HCT116 (cell line): ENCODE measurements around the gene TGFBR3. TPM values are rescaled to one million over a fixed set of nuclear protein-coding genes. Genes with fewer than 3 reads are reported as not detected.

Experiments used
- ATAC-seq: fragments of 200-7000 bp; cut with Tn5 transposase; 2 replicates; pipeline ENCODE4 v1.9.1; 2020; ENCODE audit warnings: mild to moderate bottlenecking, moderate library complexity
- BruUV-seq: library from RNA; stranded (reverse); fragments of 400-500 nt; replicated peaks from 2 replicates; lab custom pipeline; 2021; lab: Mats Ljungman, UMichigan
- CTCF ChIA-PET: fragments of 300-600 bp; sonication (Branson Sonifier 250); formaldehyde crosslinking; loops from one replicate; lab custom pipeline; 2021; ENCODE audit warnings: antibody characterized with exemption; lab: Charles Lee
- POLR2A ChIA-PET: fragments of 300-600, 350-600 bp; sonication (Branson Sonifier 250); formaldehyde crosslinking; loops from one replicate; lab custom pipeline; 2021; ENCODE audit warnings: antibody characterized with exemption; lab: Charles Lee
- RAD21 ChIA-PET, 2 experiments: fragments of 300-600 bp; sonication (Branson Sonifier 250); formaldehyde crosslinking; loops; one replicate each; lab custom pipeline; 2023; ENCODE audit warnings: low total read pairs in 2 of 2; ENCODE audit not compliant: uncharacterized antibody in 2 of 2, unreplicated experiment in 2 of 2, low non-redundant PET in 1 of 2; lab: Charles Lee
- DNase-seq: peaks from one replicate; pipeline ENCODE4 v3.0.0-alpha.2; 2010; ENCODE audit warnings: low read depth, low spot score
- H2AFZ ChIP-seq: fragments of 200-600 bp; shearing (Covaris generic), sonication (generic); 2 replicates; pipeline ENCODE4 v1.6.1; 2017; ENCODE audit warnings: low read depth, mixed run types, mixed read lengths, antibody characterized with exemption, low read length; ENCODE audit not compliant: poor library complexity, severe bottlenecking
- H3K27ac ChIP-seq: 2 replicates; pipeline ENCODE4 v1.5.1; 2012; ENCODE audit warnings: low read depth, low read length
- H3K27me3 ChIP-seq: fragments of 200-600 bp; sonication (generic); 2 replicates; pipeline ENCODE4 v1.6.1; 2016; ENCODE audit warnings: mixed run types, low read length, mixed read lengths; ENCODE audit not compliant: insufficient read depth
- H3K36me3 ChIP-seq, 2 experiments: fragments of 200-500 bp in 1 of 2; fragments of 200-600 bp in 1 of 2; sonication (Bioruptor generic) in 1 of 2; sonication (generic) in 1 of 2; 2 replicates each; pipeline versions ENCODE4 v1.5.1 to v1.6.1; 2014 to 2016; ENCODE audit warnings: low read length in 2 of 2, inconsistent platforms in 1 of 2, mixed read lengths in 1 of 2, mixed run types in 1 of 2; ENCODE audit not compliant: insufficient read depth in 2 of 2, control insufficient read depth in 1 of 2
- H3K4me1 ChIP-seq, 2 experiments: fragments of 200-600 bp in 1 of 2; sonication (generic) in 1 of 2; 2 replicates each; pipeline versions ENCODE4 v1.5.1 to v1.6.1; 2012 to 2017; ENCODE audit warnings: low read length in 2 of 2, inconsistent platforms in 1 of 2, mild to moderate bottlenecking in 1 of 2, mixed read lengths in 1 of 2, mixed run types in 1 of 2, moderate library complexity in 1 of 2; ENCODE audit not compliant: insufficient read depth in 2 of 2, control insufficient read depth in 1 of 2
- H3K4me2 ChIP-seq: fragments of 200-600 bp; sonication (generic); 2 replicates; pipeline ENCODE4 v1.6.1; 2017; ENCODE audit warnings: mixed run types, low read length, mixed read lengths
- H3K4me3 ChIP-seq, 2 experiments: fragments of 200-600 bp in 1 of 2; sonication (generic) in 1 of 2; replicated peaks in 1 of 2; 2 replicates each; pipeline ENCODE4 v1.5.1; 2011 to 2016; ENCODE audit warnings: low read length in 2 of 2, control low read depth in 1 of 2, low read depth in 1 of 2, mild to moderate bottlenecking in 1 of 2, mixed read lengths in 1 of 2, mixed run types in 1 of 2
- H3K79me2 ChIP-seq: fragments of 200-600 bp; sonication (generic); 2 replicates; pipeline ENCODE4 v1.6.1; 2017; ENCODE audit warnings: mild to moderate bottlenecking, mixed run types, low read length, moderate library complexity, mixed read lengths; ENCODE audit not compliant: insufficient read depth
- H3K9ac ChIP-seq: fragments of 200-600 bp; sonication (generic); 2 replicates; pipeline ENCODE4 v1.6.1; 2016; ENCODE audit warnings: low read length, mixed read lengths
- H3K9me2 ChIP-seq: fragments of 200-600 bp; sonication (generic), shearing (Covaris generic); 2 replicates; pipeline ENCODE4 v1.6.1; 2017; ENCODE audit warnings: mixed run types, mild to moderate bottlenecking, moderate library complexity; ENCODE audit not compliant: insufficient read depth
- H3K9me3 ChIP-seq, 2 experiments: fragments of 200-500 bp in 1 of 2; fragments of 200-600 bp in 1 of 2; sonication (Bioruptor generic) in 1 of 2; sonication (generic) in 1 of 2; 2 replicates each; pipeline ENCODE4 v1.6.1; 2014 to 2017; ENCODE audit warnings: low read length in 2 of 2, mixed read lengths in 2 of 2, inconsistent platforms in 1 of 2, low read depth in 1 of 2, mild to moderate bottlenecking in 1 of 2, mixed run types in 1 of 2, moderate library complexity in 1 of 2; ENCODE audit not compliant: control insufficient read depth in 1 of 2, insufficient read depth in 1 of 2
- H4K20me1 ChIP-seq: fragments of 200-600 bp; sonication (generic), shearing (Covaris generic); 2 replicates; pipeline ENCODE4 v1.6.1; 2017; ENCODE audit warnings: mixed run types, mild to moderate bottlenecking, moderate library complexity; ENCODE audit not compliant: insufficient read depth
- ELF1 ChIP-seq: IDR thresholded peaks from 2 replicates; pipeline ENCODE4 v1.6.1; 2012; ENCODE audit warnings: low read depth, borderline replicate concordance
- EZH2phosphoT487 ChIP-seq: fragments of 200-600 bp; IDR thresholded peaks from 2 replicates; pipeline ENCODE4 v1.6.1; 2018; ENCODE audit warnings: antibody characterized with exemption, borderline replicate concordance
- FOSL1 ChIP-seq: IDR thresholded peaks from 2 replicates; pipeline ENCODE4 v1.6.1; 2012; ENCODE audit warnings: low read depth
- RAD21 ChIP-seq: IDR thresholded peaks from 2 replicates; pipeline ENCODE4 v1.6.1; 2012; ENCODE audit warnings: low read depth, mild to moderate bottlenecking
- SRF ChIP-seq: IDR thresholded peaks from 2 replicates; pipeline ENCODE4 v1.6.1; 2012; ENCODE audit warnings: low read depth
- ZFX ChIP-seq: fragments of 450-650 bp; IDR thresholded peaks from 2 replicates; pipeline ENCODE4 v1.6.1; 2017
- ZNF274 ChIP-seq: fragments of 200-500 bp; sonication (Bioruptor generic); IDR thresholded peaks from 2 replicates; pipeline ENCODE4 v1.6.1; 2014; ENCODE audit warnings: mild to moderate bottlenecking, low read depth, low read length, inconsistent platforms
- intact Hi-C: fragments of 100-400 bp; cut with micrococcal nuclease; formaldehyde crosslinking; loops from 2 replicates; pipeline ENCODE4 v1.10.0; 2022
- total RNA-seq: library from RNA; stranded (reverse); gene quantifications from one replicate; pipeline ENCODE4 v1.2.1, GENCODE V29; 2021; ENCODE audit not compliant: unreplicated experiment
- TF ChIP-seq, protein P1 (sequence below), 3 experiments: fragments of 200-600 bp in 1 of 3; sonication (generic) in 1 of 3; IDR thresholded peaks in 2 of 3; conservative IDR thresholded peaks in 1 of 3; 2 replicates each; pipeline ENCODE4 v1.5.1; 2012 to 2017; ENCODE audit warnings: low read depth in 2 of 3, low read length in 2 of 3, antibody characterized with exemption in 1 of 3, borderline replicate concordance in 1 of 3, control low read depth in 1 of 3, mild to moderate bottlenecking in 1 of 3, mixed read lengths in 1 of 3, mixed run types in 1 of 3, moderate library complexity in 1 of 3; ENCODE audit not compliant: insufficient read depth in 1 of 3
- TF ChIP-seq, protein P2 (sequence below): IDR thresholded peaks from 2 replicates; pipeline ENCODE4 v1.6.1; 2011; ENCODE audit warnings: mild to moderate bottlenecking, low read length, moderate library complexity; ENCODE audit not compliant: insufficient replicate concordance; ENCODE audit errors: extremely low read depth
- TF ChIP-seq, protein P3 (sequence below): IDR thresholded peaks from 2 replicates; pipeline ENCODE4 v1.6.1; 2012

TGFBR3 gene
- total RNA-seq, 1 experiment from 2014 or later: 7.1 TPM

DNA sequence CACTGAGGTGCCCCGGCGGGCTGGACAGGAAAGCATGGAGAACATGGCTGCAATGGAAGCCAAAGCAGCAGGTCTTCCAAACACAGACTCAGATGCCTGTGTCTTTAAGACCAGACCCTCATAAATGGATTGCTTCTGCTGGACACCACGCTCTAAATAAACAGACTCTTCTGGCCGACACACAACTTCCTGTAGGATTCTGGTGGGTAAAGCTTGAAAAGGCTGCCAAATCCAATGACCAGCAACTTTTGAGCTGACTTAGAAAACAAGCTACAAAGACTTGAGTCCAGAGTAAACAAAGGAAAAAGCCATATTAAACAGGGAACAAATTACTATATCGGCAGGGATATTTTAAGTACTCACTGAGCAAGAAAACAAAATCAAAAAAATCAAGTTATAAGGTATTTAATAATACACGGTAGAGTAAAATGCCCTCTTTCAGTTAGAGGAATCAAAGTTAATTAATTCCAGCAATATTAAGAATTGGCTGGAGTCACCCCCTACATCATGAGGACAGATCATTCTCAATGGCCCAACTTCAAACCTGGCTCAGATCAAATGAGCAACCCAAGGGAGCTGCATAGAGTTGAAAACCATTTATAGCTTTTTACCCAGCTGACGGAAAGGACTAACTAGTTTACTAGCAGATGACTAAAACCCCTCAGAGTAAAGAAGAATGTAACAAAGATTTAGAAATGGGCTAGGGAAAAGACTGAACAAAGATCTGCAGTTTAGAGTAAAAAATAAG lies 102.4 kb downstream of the TGFBR3 start:
- Histone ChIP-seq H3K79me2 (no peaks in the 10 kb centered on the region), H3K9me2 (no peaks in the 10 kb centered on the region), H3K4me1 (no peaks in the 10 kb centered on the region)
- TF ChIP-seq ELF1 (no peak), FOSL1 (no peak), RAD21 (no peak), SRF (no peak), EZH2phosphoT487 (no peak), ZNF274 (no peak), ZFX (no peak)
- TF ChIP-seq, protein P1, sequence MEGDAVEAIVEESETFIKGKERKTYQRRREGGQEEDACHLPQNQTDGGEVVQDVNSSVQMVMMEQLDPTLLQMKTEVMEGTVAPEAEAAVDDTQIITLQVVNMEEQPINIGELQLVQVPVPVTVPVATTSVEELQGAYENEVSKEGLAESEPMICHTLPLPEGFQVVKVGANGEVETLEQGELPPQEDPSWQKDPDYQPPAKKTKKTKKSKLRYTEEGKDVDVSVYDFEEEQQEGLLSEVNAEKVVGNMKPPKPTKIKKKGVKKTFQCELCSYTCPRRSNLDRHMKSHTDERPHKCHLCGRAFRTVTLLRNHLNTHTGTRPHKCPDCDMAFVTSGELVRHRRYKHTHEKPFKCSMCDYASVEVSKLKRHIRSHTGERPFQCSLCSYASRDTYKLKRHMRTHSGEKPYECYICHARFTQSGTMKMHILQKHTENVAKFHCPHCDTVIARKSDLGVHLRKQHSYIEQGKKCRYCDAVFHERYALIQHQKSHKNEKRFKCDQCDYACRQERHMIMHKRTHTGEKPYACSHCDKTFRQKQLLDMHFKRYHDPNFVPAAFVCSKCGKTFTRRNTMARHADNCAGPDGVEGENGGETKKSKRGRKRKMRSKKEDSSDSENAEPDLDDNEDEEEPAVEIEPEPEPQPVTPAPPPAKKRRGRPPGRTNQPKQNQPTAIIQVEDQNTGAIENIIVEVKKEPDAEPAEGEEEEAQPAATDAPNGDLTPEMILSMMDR (IDR thresholded peaks at IDR 0.05 in 2 of 3, conservative IDR thresholded peaks at IDR 0.05 in 1 of 3; ENCODE audit: borderline replicate concordance in 1 of 3, insufficient read depth in 1 of 3, low read depth in 2 of 3, low read length in 2 of 3): no peak
- TF ChIP-seq, protein P2, sequence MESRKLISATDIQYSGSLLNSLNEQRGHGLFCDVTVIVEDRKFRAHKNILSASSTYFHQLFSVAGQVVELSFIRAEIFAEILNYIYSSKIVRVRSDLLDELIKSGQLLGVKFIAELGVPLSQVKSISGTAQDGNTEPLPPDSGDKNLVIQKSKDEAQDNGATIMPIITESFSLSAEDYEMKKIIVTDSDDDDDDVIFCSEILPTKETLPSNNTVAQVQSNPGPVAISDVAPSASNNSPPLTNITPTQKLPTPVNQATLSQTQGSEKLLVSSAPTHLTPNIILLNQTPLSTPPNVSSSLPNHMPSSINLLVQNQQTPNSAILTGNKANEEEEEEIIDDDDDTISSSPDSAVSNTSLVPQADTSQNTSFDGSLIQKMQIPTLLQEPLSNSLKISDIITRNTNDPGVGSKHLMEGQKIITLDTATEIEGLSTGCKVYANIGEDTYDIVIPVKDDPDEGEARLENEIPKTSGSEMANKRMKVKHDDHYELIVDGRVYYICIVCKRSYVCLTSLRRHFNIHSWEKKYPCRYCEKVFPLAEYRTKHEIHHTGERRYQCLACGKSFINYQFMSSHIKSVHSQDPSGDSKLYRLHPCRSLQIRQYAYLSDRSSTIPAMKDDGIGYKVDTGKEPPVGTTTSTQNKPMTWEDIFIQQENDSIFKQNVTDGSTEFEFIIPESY: no peak
- TF ChIP-seq, protein P3, sequence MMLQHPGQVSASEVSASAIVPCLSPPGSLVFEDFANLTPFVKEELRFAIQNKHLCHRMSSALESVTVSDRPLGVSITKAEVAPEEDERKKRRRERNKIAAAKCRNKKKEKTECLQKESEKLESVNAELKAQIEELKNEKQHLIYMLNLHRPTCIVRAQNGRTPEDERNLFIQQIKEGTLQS: no peak
- TF ChIP-seq, all 23 proteins: peak for 0
- no TSS peak for BruUV-seq
- no peak for DNase-seq
- Histone ChIP-seq H3K9ac (no peak overlapping the region), H2AFZ (no peak overlapping the region), H3K9me3 (no peaks in the 10 kb centered on the region), H3K4me3 (no peak overlapping the region), H3K4me2 (no peak overlapping the region), H4K20me1 (no peaks in the 10 kb centered on the region), H3K27ac (no peak overlapping the region), H3K27me3 (no peaks in the 10 kb centered on the region), H3K36me3 (no peaks in the 10 kb centered on the region)
- ATAC-seq: no peak
- ChIA-PET RAD21 (no interaction called here), CTCF (no interaction called here), POLR2A (no interaction called here)
- intact Hi-C loops: no loop called here
